GM19240 (cell line): ENCODE data around the gene ADGRD2.
"Not testable (repeated sequence)": the region's sequence is repeated elsewhere in the genome, so short reads cannot be mapped to it uniquely, and the experiment has no call there.

Experiments used
- DNase-seq: peaks from one replicate; pipeline ENCODE4 v3.0.0; 2011; ENCODE audit warnings: low spot score; ENCODE audit not compliant: insufficient read length

Gene ADGRD2, protein sequence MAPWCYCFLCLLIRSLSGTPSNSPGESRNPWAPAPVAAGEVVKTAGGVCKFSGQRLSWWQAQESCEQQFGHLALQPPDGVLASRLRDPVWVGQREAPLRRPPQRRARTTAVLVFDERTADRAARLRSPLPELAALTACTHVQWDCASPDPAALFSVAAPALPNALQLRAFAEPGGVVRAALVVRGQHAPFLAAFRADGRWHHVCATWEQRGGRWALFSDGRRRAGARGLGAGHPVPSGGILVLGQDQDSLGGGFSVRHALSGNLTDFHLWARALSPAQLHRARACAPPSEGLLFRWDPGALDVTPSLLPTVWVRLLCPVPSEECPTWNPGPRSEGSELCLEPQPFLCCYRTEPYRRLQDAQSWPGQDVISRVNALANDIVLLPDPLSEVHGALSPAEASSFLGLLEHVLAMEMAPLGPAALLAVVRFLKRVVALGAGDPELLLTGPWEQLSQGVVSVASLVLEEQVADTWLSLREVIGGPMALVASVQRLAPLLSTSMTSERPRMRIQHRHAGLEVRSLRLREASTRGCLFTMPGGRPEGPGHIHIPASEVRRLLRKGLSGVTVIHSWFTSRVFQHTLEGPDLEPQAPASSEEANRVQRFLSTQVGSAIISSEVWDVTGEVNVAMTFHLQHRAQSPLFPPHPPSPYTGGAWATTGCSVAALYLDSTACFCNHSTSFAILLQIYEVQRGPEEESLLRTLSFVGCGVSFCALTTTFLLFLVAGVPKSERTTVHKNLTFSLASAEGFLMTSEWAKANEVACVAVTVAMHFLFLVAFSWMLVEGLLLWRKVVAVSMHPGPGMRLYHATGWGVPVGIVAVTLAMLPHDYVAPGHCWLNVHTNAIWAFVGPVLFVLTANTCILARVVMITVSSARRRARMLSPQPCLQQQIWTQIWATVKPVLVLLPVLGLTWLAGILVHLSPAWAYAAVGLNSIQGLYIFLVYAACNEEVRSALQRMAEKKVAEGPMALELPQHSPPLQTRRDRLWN

DNA sequence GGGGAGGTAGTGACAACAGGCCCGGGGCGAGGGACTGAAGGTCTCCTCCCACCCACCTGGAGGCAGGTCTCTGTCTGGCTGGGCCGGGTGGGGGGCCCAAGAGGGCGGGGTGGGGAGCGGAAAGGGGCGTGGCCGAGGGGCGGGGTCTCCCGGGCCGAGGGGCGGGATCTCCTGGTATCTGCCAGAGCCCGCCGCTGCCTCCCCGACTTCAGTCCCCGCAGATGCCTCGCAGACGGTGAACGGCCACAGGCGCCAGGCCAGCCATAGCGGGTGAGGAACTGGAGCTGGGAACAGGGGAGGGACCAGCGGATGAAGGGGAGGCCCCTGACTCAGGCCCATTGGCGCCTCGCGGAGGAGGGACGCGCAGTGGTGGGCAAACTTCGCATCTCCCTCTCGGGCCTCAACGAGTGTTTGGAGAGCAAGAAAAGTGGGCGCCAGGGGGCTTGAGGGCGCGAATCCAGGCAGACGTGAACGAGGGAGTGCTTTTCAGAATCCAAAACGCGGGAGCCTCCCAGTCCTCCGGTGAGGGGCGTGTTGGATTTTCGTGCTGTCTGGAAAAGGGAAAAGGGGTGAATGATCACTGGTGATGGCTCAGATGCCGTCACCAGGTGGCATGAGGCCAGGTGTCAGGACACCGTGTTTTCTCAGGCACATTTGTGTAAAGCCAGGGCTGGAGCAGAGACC lies at the start of gene ADGRD2:
Gene ADGRD2, plus strand, starts transcription at position 211 of the 684 bp plus-strand sequence. CDS start 1,216 bp downstream, outside the sequence.
- DNase-seq = no peak

DNA sequence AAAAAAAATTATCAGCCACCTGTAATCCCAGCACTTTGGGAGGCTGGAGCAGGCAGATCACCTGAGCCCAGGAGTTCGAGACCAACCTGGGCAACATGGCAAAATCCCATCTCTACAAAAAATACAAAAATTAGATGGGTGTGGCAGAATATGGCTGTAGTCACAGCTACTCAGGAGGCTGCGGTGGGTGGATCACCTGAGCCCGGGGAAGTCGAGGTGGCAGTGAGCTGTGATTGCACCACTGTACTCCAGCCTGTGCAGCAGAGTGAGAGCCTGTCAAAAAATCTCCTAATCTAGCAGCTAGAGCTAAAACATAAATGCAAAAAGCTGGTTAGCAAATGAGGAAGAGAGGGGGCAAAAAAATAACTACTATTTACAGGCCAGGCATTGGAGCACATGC lies 47.0 kb upstream of the ADGRD2 start:
- DNase-seq = no peak

GRCh38 chr9:124409410-124409809 lies 40.8 kb upstream of the ADGRD2 start:
- DNase-seq = no peak

DNA sequence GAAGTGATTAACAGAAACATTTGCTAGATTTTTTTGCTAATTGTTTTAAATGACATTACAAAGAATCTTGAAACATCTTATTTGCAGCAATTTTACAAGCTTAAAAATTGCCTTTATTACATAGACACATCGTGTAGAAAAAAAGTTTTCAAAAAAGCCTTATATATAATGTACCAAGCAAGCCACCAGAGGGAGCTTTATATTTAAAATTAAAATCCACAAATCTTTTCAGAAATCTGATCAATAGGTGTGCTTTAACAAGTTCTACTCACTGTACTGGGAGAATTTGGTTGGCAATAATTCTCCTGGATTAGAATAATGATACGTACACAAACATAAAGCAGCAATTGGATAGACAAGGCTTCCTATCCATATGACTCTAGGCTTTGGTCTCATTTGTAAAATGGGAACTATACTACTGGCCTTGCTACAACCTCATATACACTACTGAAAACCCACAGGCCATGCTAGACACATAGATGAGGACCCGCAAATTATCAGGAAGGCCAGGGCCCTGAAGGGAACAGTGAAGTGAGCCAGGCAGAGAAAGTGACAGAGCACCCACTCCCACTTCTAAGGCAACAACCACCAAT lies 39.8 kb upstream of the ADGRD2 start:
- DNase-seq = no peak

- no peak for DNase-seq
Measured at GRCh38 chr9:124411514-124412227, 38.6 kb upstream of the ADGRD2 start.

- no peak for DNase-seq
Measured at GRCh38 chr9:124412228-124412575, 38.0 kb upstream of the ADGRD2 start.

- DNase-seq = no peak
Measured at GRCh38 chr9:124414612-124415011, 35.6 kb upstream of the ADGRD2 start.

DNA sequence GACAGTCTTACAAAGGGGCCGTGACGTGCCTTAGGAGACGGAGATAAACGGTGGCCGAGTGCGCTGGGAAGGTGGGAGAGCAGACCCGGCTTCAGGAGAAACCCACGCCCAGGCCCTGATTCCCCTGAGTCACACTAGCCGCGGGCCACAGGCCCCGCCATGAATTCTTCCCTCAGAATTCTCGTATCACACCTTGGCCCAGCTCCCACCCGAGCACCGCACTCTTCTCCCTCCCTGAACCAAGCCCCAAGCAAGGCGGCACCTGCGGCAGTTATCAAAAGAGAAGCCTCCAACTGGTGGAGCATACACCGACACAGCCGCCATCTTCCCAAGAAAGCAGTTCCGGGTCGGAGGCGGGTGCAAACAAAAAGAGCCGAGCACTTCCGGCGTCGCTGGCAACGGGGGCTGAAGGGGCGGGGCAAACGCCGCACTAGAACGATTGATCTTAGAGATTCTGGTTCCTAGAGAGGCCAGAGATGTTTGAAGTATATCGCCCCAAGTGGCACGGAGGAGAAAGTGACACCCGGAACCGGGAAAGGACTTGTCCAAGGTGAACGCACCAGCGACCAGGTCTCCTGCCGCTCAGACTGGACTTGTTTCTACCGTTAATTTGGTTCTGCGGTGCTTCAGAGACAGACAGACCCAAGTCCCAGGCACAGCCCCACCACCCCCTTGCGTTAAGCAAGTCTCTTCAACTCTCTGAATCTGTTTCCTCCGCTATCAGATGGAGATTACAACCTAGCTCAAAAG lies 35.0 kb upstream of the ADGRD2 start, which contains the start of gene PSMB7:
Gene PSMB7, minus strand, starts transcription at position 341 of the 750 bp plus-strand sequence. Its CDS starts 17 bp downstream, at position 324.
- DNase-seq = peak; percentile 87

DNA sequence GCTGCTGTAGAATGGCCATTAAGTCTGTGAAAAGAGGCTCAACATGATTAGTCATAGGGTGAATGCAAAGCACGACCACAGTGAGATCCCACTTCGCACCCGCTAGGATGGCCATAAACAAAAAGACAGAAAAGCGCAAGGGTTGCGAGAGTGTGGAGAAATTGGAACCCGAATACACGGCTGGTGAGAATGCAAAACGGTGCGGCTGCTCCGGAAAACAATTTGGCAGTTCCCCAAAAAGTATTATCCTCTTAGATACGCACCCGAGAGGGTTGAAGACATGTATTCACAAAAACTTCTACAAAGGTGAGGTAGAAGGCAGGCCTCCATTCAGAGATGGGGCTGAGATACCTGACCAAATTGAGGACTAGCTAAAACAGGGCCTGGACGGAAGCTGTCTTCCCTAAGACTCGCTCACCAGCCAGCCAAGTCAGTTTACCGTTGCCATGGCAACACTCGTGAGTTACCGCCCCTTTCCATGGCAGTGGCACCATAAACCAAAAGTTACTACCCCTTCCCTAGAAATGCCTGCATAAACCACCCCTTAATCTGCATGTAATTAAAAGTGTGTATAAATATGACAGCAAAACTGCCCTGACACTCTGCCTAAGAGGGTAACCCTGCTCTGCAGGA lies 34.3 kb upstream of the ADGRD2 start:
- no peak for DNase-seq

- DNase-seq = no peak
Measured at GRCh38 chr9:124419832-124420489, 30.3 kb upstream of the ADGRD2 start.

DNA sequence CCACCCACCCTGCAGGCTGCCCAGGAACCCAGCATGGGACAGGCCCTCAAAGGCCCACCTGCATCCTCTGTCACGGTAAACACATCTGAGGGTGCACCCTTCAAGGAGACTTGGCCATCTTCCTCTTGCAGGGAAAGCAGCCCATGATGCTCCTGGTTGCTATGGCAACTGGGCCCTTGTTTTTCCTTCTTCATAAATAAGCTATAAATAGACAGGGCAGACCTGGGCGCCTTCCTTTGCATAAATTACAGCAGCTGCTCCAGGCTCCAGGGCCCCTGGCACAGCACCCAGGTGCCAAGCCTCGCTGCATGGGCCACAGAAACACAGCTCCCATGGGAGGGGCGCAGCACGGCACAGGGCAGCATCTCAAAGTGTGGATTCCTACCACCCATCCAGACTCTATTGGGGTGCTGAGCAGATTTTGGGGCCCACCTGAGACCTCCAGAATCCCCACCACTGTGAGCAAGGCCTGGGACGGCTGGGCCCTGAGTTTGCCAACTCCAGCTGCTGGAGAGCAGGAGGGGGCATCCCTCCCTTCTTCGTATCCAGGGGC lies 29.2 kb upstream of the ADGRD2 start:
- DNase-seq = no peak

GRCh38 chr9:124423155-124423554 lies 27.1 kb upstream of the ADGRD2 start:
- DNase-seq = no peak

GRCh38 chr9:124423591-124423990 lies 26.7 kb upstream of the ADGRD2 start:
- no peak for DNase-seq

GRCh38 chr9:124425733-124426132 lies 24.5 kb upstream of the ADGRD2 start:
- not testable (repeated sequence) for DNase-seq

DNA sequence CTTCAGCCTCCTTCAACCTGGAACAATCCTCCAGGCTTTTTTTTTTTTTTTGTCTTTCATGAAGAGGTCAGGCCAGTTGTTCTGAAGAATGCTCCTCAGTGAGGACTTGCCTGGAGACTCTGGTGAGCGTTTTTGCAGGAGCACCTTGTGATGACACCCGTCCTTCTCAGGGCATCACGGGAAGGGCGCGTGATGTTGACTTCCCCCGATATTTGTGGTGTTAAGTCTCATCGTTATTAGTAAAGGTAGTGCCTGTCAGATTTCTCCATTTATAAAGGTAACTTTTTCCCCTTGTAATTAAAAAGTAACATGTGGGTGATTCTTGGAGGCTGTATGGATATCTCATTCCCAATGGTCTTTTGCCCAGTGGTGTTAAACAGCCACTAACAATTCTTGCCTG lies 23.9 kb upstream of the ADGRD2 start:
- no peak for DNase-seq

DNA sequence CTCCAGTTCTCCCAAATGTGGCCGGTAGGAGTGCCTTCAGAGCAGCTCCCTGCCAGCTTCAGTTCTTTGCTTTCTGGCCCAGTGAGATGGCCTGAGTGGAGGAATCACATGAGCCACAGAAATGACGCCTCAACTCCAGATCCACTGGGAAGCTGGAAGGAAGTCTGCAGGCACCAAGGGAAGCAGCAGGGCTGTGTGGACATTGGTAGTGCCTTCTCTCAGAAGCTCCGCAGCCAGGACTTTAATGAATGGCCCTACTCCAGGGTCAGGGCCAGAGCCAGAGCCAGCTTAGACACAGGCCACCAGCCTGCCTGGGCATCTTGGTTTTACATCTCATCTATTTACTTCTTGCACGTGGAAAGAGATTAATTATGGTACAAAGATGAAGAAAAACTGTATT lies 23.0 kb upstream of the ADGRD2 start:
- no peak for DNase-seq

DNA sequence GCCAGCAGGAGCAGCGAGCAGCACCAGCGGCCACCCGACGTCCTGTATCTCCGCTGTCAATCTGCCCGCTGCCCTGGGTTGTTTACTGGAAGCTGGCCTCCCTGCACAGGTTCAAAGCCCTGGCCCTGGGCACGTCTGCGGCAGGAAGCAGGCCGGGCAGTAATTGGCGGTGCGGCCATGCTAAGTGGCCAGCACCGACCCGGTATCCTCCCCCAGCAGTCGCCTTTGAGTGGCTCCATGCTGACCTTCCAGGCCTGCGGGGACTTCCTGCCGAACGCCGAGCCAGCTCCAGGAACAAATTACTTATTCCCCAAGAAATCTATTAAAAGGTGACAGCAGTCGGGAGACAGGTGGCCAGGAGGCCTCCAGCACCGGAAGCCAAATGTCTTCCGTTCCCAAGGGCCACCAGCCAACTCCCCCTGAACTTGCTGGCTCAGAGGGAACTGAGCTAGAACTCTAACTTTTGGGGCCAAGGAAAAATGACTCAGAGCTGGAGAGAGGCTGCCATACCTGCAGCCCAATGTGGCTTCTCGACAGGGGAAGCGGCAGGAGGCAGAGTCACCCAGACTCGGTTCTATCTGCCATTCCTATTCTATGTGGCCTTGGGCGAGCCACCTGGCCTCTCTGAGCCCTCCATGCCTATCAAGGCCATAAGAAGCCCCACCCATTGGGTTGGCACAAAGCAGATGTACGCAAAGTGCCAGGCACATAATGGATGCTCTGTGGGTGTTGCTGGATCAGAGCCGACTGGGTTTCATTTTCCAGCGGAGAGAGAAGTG lies 21.3 kb upstream of the ADGRD2 start:
- DNase-seq = no peak

- DNase-seq = no peak
Measured at GRCh38 chr9:124429530-124429867, 20.8 kb upstream of the ADGRD2 start.
